GM19372 (cell line): Measurements from ENCODE around the gene SEMA4B.

Source experiments
- ATAC-seq: cut with Tn5 transposase; IDR thresholded peaks from one replicate; pipeline ENCODE4 v1.9.1; 2021; ENCODE audit warnings: mild to moderate bottlenecking, low read depth, moderate library complexity; ENCODE audit not compliant: unreplicated experiment

SEMA4B gene

DNA sequence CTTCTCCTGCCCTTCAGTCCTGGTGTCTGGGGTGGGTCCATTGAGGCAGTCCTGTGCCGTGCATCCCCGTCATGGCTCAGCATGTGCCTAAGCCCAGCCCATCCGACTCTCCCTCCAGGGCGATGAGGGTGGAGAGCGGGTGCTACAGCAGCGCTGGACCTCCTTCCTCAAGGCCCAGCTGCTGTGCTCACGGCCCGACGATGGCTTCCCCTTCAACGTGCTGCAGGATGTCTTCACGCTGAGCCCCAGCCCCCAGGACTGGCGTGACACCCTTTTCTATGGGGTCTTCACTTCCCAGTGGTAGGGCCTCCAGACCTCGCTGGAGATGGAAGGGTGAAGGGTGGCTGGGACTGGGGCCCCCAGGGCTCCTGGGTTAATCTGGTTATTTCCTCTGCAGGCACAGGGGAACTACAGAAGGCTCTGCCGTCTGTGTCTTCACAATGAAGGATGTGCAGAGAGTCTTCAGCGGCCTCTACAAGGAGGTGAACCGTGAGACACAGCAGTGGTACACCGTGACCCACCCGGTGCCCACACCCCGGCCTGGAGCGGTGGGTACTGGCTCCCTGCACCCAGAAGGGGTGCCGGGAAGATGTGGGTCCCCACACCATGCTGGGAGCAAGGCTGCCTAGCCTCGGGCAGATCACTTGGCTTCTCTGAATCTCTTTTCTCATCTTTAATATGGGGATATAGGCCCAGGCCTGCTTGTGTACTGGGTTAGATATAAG, 22.5 kb downstream of the SEMA4B start:
- no peak for ATAC-seq

DNA sequence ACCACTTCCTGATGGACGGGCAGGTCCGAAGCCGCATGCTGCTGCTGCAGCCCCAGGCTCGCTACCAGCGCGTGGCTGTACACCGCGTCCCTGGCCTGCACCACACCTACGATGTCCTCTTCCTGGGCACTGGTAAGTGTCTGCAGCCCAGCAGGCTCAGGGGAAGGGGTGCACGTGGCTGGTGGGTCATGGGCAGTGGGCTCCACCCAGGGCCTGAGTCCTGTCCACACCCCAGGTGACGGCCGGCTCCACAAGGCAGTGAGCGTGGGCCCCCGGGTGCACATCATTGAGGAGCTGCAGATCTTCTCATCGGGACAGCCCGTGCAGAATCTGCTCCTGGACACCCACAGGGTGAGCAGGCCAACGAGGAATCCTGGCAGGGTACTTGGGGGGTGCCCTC, 23.9 kb downstream of the SEMA4B start:
- no peak for ATAC-seq

DNA sequence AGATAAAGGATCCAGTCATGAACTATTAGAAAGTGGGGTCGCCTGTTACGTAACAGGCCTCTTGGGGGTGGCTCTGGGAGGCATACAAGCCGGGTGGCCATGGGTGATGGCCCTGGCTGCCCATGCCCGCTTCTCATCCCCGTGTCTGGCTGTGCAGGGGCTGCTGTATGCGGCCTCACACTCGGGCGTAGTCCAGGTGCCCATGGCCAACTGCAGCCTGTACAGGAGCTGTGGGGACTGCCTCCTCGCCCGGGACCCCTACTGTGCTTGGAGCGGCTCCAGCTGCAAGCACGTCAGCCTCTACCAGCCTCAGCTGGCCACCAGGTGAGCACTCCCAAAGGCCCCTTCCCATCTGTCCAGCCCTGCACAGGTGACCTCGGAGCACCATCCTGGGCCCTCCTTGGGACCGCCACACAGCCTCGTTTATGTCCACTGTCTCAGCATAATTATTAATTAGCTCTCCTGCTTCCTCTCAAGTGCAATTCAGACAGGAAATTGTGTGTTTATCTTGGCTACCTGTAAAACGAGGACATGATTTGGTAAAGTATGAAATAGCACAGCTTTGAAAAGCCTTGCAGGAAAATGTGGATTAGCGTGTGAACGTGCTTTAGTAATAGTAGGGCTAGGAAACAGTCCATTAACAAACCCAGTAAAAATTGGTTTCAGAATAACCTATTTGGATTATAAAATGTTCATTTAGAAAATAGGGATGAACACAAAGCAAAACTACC, 24.5 kb downstream of the SEMA4B start:
- ATAC-seq: no peak

DNA sequence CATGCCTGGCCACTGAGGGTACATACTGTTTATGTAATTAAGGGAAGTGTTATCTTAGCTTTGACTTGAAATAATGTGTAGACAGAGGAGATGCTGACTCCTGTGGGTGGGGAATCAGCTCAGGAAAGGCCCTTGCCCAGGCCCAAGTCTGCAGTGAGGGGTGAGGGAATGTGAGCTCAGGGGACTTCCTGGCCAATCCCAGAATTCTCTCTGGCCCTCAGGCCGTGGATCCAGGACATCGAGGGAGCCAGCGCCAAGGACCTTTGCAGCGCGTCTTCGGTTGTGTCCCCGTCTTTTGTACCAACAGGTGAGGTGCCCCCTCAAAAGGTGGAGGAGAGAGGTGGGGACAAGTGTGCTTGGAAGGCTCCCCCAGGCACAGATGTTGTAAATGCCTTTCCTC, 26.2 kb downstream of the SEMA4B start:
- ATAC-seq: no peak

DNA sequence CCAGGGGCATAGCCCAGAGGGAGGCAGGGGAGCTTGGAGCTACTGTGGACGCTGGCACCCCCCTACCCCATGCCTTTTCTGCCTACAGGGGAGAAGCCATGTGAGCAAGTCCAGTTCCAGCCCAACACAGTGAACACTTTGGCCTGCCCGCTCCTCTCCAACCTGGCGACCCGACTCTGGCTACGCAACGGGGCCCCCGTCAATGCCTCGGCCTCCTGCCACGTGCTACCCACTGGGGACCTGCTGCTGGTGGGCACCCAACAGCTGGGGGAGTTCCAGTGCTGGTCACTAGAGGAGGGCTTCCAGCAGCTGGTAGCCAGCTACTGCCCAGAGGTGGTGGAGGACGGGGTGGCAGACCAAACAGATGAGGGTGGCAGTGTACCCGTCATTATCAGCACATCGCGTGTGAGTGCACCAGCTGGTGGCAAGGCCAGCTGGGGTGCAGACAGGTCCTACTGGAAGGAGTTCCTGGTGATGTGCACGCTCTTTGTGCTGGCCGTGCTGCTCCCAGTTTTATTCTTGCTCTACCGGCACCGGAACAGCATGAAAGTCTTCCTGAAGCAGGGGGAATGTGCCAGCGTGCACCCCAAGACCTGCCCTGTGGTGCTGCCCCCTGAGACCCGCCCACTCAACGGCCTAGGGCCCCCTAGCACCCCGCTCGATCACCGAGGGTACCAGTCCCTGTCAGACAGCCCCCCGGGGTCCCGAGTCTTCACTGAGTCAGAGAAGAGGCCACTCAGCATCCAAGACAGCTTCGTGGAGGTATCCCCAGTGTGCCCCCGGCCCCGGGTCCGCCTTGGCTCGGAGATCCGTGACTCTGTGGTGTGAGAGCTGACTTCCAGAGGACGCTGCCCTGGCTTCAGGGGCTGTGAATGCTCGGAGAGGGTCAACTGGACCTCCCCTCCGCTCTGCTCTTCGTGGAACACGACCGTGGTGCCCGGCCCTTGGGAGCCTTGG, 27.0 kb downstream of the SEMA4B start:
- ATAC-seq: no peak

DNA sequence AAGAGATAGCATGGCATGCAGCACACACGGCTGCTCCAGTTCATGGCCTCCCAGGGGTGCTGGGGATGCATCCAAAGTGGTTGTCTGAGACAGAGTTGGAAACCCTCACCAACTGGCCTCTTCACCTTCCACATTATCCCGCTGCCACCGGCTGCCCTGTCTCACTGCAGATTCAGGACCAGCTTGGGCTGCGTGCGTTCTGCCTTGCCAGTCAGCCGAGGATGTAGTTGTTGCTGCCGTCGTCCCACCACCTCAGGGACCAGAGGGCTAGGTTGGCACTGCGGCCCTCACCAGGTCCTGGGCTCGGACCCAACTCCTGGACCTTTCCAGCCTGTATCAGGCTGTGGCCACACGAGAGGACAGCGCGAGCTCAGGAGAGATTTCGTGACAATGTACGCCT, 27.8 kb downstream of the SEMA4B start:
- no peak for ATAC-seq

DNA sequence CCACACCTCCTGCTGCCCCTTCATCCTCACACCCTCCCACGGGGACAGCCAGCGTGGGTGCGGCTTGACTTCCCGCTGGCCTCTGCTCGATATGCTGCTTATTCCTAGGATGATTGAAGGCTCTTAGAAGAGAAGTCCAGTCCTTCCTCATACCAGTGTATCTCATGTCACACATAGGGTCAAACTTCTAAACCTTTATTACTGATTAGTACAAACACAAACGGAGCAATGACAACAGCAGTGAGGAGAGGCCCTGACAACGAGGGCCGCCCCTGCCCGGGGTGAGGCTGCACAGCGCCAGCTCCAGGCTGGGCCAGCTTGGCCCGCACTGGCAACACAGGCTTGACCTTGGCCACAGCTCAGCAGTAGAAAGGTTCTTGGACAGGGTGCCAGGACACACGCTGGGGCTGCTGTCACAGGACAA, 29.0 kb downstream of the SEMA4B start:
- no peak for ATAC-seq

DNA sequence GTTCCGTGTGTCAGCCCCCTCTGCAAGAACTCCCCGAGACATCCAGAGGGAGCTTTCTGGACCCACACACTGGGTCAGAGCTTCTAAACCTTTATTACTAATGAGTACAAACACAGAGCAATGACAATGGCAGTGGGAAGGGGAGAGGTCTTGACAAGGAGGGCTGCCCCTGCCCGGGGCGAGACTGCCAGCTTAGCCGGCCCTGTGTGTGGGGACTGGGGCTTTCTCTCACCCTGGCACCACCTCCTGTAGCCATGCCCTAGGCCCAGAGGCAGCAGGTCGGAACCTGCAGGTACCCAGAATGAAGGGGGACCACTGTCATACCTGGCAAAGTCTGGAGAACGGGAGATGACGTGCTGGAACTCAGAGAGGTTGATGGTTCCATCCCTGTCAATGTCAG, 29.5 kb downstream of the SEMA4B start:
- no peak for ATAC-seq

DNA sequence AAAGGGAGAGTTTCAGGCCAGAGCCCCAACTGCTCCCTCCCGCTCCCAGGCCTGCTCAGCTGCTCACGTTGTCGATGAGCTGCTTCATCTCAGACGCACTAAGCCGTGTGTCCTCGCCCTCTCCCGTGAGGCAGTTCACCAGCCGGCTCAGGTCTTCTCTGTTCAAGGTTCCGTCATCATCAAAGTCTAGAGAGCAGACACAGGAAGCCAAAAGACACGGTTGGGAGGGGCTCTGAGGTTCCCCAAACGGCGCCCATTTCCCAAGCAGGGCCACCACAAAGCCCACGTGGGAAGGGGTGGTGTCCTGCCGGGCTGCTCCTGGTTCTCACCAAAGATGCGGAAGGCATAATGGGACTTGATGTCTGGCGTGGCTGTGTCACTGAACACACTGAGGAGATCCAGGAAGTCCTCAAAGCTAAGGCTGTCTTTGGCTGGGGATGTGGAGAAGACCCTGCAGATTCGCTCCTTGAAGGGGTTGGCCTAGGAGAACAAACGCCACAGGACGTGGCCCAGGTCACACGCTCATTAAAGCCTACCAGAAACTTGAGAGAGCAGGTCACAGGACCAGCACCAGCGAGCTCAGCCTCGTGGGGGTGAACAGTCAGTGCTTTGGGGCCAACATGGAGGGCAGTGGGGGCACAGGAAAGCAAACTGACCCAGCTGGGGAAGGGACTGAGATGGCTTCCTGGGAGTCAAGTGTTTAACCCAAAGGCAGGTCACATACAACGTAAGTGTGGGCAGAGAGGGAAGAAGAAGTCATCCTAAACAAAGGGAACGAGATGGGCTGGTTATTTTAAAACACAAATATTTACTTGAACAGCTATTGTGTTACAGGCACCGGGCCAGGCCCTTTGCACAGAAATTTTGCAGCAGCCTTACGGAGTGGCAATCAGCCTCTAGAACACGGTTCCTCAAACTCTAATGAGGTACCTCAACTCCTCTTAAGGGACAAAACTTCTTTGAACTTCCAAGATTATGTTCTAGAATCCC, 30.2 kb downstream of the SEMA4B start:
- no peak for ATAC-seq

DNA sequence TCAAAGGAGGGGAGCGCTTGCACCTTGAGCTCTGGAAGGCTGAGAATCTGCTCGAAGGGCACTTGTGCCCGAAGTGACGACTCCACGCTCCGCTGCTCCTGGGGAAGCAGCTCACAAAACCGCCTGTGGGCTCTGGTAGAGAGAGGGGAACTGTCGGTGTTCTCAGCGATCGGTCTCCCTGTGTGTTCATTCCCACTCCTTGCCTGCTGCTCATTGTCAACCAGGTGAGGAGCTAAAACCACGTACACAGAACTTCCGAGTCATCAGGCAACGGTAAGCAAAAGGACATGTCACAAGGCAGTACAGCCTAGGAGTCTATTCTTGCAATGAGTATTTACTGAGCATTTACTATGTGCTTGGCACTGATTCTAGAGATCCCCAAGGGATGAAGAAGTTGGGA, 31.1 kb downstream of the SEMA4B start:
- no peak for ATAC-seq

DNA sequence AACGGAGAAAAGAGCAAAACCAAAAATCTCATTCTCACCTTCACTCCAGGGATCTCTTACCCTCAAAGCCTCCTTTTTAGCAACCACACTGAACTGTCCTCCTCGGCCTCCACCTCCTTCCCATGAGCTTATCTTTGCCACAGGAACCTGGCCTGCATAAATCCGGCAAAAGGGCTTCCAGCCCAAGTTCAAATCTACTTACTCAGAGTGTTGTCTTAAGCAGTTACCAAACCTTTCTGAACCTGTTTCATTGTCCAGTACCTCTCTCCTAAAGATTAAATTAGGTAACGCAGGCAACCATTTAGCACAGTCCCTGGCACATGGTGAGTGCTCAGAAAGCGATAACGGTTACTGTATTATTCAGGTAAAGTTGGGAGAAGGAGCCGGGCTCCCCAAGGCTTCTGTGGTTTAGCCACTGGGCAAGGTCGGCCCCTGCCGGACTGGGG, 31.8 kb downstream of the SEMA4B start:
- ATAC-seq: no peak

DNA sequence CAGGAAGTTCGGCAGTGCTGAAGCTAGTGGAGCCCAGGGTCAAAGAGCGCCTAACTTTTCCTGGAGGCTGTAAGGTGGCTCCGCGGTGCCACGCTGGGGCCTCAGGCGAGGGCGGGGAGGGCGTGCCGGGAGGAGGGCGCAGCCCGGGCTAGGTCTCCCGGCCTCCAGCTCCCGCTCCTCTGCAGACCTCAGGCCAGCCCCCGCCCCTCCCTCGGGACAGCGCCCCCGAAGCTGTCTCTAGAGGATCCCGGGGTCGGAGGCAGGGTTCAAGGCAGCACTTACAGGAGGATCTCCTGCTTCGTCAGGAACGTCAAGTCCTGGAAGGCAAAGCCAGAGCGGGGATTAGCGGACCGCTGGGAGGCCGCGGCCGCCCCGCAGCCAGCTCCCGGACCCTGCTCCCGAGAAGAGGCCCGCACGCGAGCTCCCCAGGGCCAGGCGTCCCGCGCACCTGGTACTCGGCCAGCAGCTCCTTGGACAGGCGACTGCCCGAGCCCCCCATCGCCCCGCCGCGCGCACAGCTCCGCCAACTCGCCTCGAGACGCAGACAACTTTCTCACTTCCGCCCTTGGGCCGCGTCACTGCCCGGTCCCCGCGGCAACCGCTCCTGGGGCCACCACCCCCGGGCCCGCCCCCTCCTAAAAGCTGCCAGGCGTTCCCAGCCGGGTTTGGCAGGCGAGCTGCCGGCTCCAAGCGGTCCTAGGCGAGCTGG, 32.4 kb downstream of the SEMA4B start, which contains the start of gene CIB1:
TSS of gene CIB1 (minus strand) at position 555 of the 709 bp plus-strand sequence. CDS start at position 499, 56 bp downstream.
- ATAC-seq: peak; percentile 84

DNA sequence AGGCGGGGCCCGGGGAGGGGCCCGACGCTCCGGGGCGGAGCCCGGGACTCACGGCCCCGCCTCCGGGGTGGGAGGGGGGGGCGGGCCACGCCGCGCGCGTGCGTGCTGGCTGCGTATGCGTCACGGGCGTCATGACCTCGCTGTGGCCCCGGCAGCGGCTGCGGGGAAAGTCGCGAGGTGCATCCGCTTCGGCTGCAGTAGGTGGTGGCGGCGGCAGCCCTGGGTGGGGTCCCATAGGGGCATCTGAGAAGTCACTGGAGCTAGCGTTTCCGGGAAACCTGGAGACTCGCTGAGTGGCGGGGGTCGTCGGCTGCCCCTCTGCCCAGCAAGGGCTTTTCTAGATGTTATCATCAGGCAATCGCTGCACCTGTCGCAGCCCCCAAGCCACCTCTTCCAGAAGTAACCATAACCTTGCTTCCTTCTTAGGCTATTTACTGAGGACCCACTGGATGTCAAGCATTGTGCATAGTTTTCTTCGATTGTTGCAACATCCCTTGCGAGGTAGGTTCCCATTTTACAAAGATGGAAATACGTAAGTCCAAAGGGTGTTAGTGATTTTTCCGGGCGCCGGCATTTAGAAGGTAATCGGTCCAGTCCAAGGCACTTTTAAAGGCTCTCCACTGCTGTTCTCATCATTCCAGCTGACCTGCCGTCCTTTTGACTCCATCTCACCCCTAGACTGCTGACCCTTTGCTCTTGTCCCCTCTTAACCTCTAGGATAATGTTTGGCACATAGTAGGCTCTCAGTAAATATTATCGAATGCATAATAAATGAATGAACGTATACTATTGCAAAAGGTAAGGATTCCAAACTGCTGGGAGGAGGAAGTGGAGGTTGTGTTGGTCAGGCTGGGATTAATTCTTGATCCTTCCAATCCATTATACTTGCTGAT, 33.2 kb downstream of the SEMA4B start, which contains the start of gene GDPGP1:
TSS of gene GDPGP1 (plus strand) at position 114 of the 893 bp plus-strand sequence. CDS start 6,700 bp downstream, outside the sequence.
- ATAC-seq: no peak

DNA sequence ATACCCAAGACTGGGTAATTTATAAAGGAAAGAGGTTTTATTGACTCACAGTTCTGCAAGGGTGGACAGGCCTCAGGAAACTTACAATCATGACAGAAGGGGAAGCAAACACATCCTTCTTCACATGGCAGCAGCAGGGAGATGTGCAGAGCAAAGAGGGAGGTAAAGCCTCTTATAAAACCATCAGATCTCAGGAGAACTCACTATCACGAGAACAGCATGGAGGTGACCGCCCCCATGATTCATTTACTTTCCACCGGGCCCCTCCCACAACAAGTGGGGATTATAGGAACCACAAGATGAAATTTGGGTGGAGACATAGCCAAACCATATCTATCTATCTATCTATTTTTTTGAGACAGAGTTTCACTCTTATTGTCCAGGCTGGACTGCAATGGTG, 38.2 kb downstream of the SEMA4B start:
- no peak for ATAC-seq

DNA sequence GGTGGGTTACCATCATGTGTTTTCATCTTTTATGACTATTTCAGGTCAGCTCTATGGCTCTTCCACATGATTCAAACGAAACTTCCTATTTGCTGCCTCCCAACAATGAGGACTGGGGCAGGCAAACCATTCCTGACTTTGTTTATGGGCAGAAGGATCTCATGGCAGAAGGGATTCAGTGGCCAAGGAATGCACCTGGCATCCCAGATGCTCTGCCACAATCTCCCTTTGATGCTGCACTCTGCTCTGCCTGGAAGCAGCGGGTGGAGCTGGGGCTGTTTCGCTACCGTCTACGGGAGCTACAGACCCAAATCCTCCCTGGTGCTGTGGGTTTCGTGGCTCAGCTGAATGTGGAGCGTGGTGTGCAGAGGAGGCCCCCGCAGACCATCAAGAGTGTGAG, 39.7 kb downstream of the SEMA4B start:
- ATAC-seq: no peak

DNA sequence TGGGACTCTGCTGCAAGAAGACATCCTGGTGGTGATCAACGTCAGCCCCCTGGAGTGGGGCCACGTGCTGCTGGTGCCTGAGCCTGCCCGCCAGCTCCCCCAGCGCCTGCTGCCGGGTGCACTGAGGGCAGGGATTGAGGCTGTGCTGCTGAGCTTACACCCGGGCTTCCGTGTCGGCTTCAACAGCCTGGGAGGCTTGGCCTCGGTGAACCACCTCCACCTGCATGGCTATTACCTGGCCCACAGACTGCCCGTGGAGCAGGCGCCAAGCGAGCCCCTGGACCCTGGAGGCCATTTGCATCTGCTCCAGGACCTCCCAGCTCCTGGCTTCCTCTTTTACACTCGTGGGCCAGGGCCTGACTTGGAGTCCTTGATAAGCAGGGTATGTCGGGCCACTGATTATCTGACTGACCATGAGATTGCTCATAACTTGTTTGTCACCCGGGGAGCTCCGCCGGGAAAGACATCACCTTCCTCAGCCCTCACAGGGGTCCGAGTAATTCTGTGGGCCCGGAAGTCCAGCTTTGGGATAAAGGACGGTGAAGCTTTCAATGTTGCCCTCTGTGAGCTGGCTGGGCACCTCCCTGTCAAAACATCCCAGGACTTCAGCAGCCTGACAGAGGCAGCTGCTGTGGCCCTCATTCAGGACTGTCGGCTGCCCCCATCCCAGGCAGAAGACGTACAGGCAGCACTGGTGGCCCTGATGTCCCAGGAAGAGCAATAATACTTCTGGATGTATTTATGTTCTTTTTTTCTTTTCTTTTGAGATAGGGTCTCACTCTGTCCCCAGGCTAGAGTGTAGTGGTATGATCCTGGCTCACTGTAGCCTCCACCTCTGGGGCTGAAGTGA, 40.4 kb downstream of the SEMA4B start:
- no peak for ATAC-seq
